Thoracic aorta (tissue), 2 donors: ENCODE results near the gene PTPN6. TPM values are rescaled to one million over a fixed set of nuclear protein-coding genes. Genes with fewer than 3 reads are reported as not detected.

Source experiments
- ATAC-seq: fragments of 150-250 bp; one replicate; pipeline ENCODE4 v1.8.0; 2017; ENCODE audit warnings: low read depth; ENCODE audit not compliant: insufficient number of reproducible peaks, low FRiP score
- DNase-seq: peaks from one replicate; pipeline ENCODE4 v3.0.0-alpha.2; 2020; ENCODE audit warnings: low spot score
- H3K27ac ChIP-seq, 2 donors: fragments of 200-600 bp; sonication (generic); 1 replicate in 1 of 2; 2 replicates in 1 of 2; pipeline ENCODE4 v1.5.1; 2016; ENCODE audit warnings: mild to moderate bottlenecking in 2 of 2, moderate library complexity in 2 of 2
- H3K27me3 ChIP-seq: fragments of 200-600 bp; sonication (generic); replicated peaks from 2 replicates; pipeline ENCODE4 v1.6.0; 2016; ENCODE audit warnings: mild to moderate bottlenecking; ENCODE audit not compliant: insufficient read depth
- H3K36me3 ChIP-seq: fragments of 200-600 bp; sonication (generic); one replicate; pipeline ENCODE4 v1.5.1; 2016
- H3K4me1 ChIP-seq, 2 donors: fragments of 200-600 bp; sonication (generic); 1 replicate in 1 of 2; 2 replicates in 1 of 2; pipeline versions ENCODE4 v1.5.1 to v1.6.0; 2016; ENCODE audit warnings: low read depth in 2 of 2, mild to moderate bottlenecking in 1 of 2; ENCODE audit not compliant: control insufficient read depth in 1 of 2
- H3K4me3 ChIP-seq: fragments of 200-600 bp; sonication (generic); 2 replicates; pipeline ENCODE4 v1.5.1; 2016; ENCODE audit warnings: mild to moderate bottlenecking
- H3K9me3 ChIP-seq: fragments of 200-600 bp; sonication (generic); 2 replicates; pipeline ENCODE4 v1.5.1; 2016
- total RNA-seq, 2 donors: library from RNA; depleted of rRNA; stranded (reverse); fragments of >200 nt; gene quantifications; one replicate each; pipeline versions ENCODE4 v1.1.0 to v1.2.3, GENCODE V29; 2016
- TF ChIP-seq, protein P1 (sequence below): fragments of 200-600 bp; sonication (generic); IDR thresholded peaks from one replicate; pipeline ENCODE4 v1.5.1; 2019; ENCODE audit warnings: antibody characterized with exemption

PTPN6 gene
- total RNA-seq, 2 donors from 2014 or later = 19.0 to 24.0 TPM

DNA sequence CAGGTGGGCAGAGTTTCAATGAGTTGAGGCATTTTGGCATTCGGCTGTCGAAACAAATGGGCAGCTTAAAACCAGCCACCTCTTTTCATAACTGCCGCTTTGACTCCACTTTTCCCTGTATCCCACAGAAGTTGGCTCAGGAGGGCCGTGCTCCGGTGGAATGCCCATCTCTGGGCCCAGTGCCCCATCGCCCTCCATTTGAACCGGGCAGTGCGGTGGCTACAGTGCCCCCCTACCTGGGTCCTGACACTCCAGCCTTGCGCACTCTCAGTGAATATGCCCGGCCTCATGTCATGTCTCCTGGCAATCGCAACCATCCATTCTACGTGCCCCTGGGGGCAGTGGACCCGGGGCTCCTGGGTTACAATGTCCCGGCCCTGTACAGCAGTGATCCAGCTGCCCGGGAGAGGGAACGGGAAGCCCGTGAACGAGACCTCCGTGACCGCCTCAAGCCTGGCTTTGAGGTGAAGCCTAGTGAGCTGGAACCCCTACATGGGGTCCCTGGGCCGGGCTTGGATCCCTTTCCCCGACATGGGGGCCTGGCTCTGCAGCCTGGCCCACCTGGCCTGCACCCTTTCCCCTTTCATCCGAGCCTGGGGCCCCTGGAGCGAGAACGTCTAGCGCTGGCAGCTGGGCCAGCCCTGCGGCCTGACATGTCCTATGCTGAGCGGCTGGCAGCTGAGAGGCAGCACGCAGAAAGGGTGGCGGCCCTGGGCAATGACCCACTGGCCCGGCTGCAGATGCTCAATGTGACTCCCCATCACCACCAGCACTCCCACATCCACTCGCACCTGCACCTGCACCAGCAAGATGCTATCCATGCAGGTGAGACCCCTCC is 12.6 kb upstream of the PTPN6 start:
- TF ChIP-seq, protein P1, sequence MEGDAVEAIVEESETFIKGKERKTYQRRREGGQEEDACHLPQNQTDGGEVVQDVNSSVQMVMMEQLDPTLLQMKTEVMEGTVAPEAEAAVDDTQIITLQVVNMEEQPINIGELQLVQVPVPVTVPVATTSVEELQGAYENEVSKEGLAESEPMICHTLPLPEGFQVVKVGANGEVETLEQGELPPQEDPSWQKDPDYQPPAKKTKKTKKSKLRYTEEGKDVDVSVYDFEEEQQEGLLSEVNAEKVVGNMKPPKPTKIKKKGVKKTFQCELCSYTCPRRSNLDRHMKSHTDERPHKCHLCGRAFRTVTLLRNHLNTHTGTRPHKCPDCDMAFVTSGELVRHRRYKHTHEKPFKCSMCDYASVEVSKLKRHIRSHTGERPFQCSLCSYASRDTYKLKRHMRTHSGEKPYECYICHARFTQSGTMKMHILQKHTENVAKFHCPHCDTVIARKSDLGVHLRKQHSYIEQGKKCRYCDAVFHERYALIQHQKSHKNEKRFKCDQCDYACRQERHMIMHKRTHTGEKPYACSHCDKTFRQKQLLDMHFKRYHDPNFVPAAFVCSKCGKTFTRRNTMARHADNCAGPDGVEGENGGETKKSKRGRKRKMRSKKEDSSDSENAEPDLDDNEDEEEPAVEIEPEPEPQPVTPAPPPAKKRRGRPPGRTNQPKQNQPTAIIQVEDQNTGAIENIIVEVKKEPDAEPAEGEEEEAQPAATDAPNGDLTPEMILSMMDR = no peak
- Histone ChIP-seq H3K27ac (peak overlapping the region; percentile 13 to 76), H3K4me1 (peaks cover 15 to 41% of the 10 kb centered on the region in 2 donors), H3K9me3 (no peaks in the 10 kb centered on the region), H3K36me3 (peaks cover 20% of the 10 kb centered on the region), H3K27me3 (no peaks in the 10 kb centered on the region), H3K4me3 (peak overlapping the region; percentile 79)
- ATAC-seq (no peak), DNase-seq (no peak)

DNA sequence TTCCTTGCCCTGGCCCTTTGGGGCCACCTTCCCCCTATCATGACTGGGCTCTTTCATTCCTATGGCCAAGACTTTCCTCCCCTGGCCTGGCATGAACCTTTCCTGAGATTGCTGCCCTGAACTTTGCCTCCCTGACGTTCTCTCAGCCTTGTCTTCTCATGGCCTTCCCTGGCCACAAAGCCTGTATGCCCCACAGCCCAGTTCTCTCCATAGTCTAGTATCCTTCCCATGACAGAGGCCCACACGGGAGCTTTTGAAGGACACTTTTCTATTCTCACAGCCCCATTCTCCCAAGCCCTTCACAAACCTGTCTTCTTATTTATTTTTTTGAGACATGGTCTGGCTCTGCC is 12.0 kb upstream of the PTPN6 start:
- peaks cover 15 to 35% of the 10 kb centered on the region in 2 donors for H3K4me1 ChIP-seq
- DNase-seq (no peak), ATAC-seq (no peak)
- H3K27ac ChIP-seq = no peak overlapping the region
- H3K9me3 ChIP-seq = no peaks in the 10 kb centered on the region
- TF ChIP-seq, protein P1 = no peak
- H3K4me3 ChIP-seq = no peak overlapping the region
- peaks cover 18% of the 10 kb centered on the region for H3K36me3 ChIP-seq
- no peaks in the 10 kb centered on the region for H3K27me3 ChIP-seq

DNA sequence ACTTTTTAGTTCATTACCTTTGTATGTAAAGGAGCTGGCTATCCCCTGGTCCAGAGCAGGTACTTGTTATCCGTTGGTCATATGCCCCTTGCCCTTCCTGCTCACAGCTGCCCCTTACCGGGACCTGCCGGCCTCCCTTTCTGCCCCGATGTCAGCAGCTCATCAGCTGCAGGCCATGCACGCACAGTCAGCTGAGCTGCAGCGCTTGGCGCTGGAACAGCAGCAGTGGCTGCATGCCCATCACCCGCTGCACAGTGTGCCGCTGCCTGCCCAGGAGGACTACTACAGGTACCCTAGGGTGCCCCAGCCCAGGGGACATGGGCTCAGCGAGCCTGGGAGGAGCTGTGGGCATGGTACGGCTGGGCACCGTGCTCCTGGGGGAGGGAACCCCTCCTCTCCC is 9.9 kb upstream of the PTPN6 start:
- Histone ChIP-seq H3K4me3 (no peak overlapping the region), H3K27me3 (no peaks in the 10 kb centered on the region), H3K36me3 (peaks cover 4% of the 10 kb centered on the region), H3K9me3 (no peaks in the 10 kb centered on the region), H3K4me1 (peaks cover 29 to 47% of the 10 kb centered on the region in 2 donors), H3K27ac (no peak overlapping the region)
- DNase-seq = no peak
- TF ChIP-seq, protein P1 = no peak
- ATAC-seq = no peak

DNA sequence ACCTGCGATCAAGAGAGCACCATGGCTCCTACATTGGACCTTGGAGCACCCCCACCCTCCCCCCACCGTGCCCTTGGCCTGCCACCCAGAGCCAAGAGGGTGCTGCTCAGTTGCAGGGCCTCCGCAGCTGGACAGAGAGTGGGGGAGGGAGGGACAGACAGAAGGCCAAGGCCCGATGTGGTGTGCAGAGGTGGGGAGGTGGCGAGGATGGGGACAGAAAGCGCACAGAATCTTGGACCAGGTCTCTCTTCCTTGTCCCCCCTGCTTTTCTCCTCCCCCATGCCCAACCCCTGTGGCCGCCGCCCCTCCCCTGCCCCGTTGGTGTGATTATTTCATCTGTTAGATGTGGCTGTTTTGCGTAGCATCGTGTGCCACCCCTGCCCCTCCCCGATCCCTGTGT is 9.4 kb upstream of the PTPN6 start:
- Histone ChIP-seq H3K36me3 (peaks cover 4% of the 10 kb centered on the region), H3K27me3 (no peaks in the 10 kb centered on the region), H3K27ac (peak overlapping the region in 1 of 2 donors; percentile 99), H3K9me3 (no peaks in the 10 kb centered on the region), H3K4me1 (peaks cover 31 to 49% of the 10 kb centered on the region in 2 donors), H3K4me3 (no peak overlapping the region)
- no peak for DNase-seq
- TF ChIP-seq, protein P1 = no peak
- no peak for ATAC-seq

DNA sequence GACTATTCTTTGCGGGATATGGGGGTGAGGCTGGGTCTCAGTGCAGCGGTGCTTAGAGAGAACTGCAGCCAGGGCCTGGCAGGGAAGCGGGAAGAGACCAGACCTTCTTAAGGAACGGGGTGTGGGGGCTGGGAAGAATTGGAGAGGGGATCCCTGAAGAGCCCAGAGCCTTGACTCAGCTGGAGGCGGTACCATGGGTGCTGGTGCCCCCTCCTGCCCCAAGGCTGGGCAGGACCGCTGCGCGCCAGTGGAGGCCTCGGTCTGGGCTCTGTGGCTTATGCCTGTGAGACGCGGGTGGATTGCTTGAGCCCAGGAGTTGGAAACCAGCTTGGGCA is 8.9 kb upstream of the PTPN6 start:
- no peaks in the 10 kb centered on the region for H3K27me3 ChIP-seq
- DNase-seq = no peak

More for the DNA sequence above, 8.9 kb upstream of the PTPN6 start:
- TF ChIP-seq, protein P1 = no peak
- Histone ChIP-seq H3K4me1 (peaks cover 28 to 44% of the 10 kb centered on the region in 2 donors), H3K27ac (peak overlapping the region; percentile 95 to 99), H3K4me3 (no peak overlapping the region), H3K9me3 (no peaks in the 10 kb centered on the region), H3K36me3 (peaks cover 4% of the 10 kb centered on the region)
- ATAC-seq = no peak
